Large intestine (tissue), 3 donors: ENCODE measurements around the gene NRN1. TPM values are rescaled to one million over a fixed set of nuclear protein-coding genes. Genes with fewer than 3 reads are reported as not detected.

Experiments
- DNase-seq, 2 donors: peaks; one replicate each; pipeline versions ENCODE4 v3.0.0 to v3.0.0-alpha.2; 2013
- H3K27ac ChIP-seq: one replicate; pipeline ENCODE4 v1.5.1; 2013; ENCODE audit warnings: low read length
- H3K27me3 ChIP-seq: 2 replicates; pipeline ENCODE4 v1.6.1; 2013; ENCODE audit warnings: low read length; ENCODE audit not compliant: control insufficient read depth, insufficient read depth
- H3K36me3 ChIP-seq: 2 replicates; pipeline ENCODE4 v1.6.1; 2013; ENCODE audit warnings: low read length; ENCODE audit not compliant: control insufficient read depth, insufficient read depth
- H3K4me1 ChIP-seq: one replicate; pipeline ENCODE4 v1.6.1; 2013; ENCODE audit warnings: low read length; ENCODE audit not compliant: control insufficient read depth, insufficient read depth
- H3K4me3 ChIP-seq: one replicate; pipeline ENCODE4 v1.5.1; 2013; ENCODE audit warnings: low read length
- H3K9me3 ChIP-seq: one replicate; pipeline ENCODE4 v1.6.1; 2013; ENCODE audit warnings: mild to moderate bottlenecking, low read depth, low read length, moderate library complexity; ENCODE audit not compliant: control insufficient read depth
- WGBS: methylation state at CpG from one replicate; pipeline ENCODE4 v1.1.5; 2013; ENCODE audit warnings: low lambda C conversion rate; ENCODE audit not compliant: insufficient coverage; 5-methylcytosine and 5-hydroxymethylcytosine counted together
- polyA plus RNA-seq: library from polyadenylated mRNA; unstranded; fragments of 120-200 nt; gene quantifications from one replicate; pipeline ENCODE4 v1.2.1, GENCODE V29; 2013

NRN1 gene
- polyA plus RNA-seq, 1 donor: 4.0 TPM

DNA sequence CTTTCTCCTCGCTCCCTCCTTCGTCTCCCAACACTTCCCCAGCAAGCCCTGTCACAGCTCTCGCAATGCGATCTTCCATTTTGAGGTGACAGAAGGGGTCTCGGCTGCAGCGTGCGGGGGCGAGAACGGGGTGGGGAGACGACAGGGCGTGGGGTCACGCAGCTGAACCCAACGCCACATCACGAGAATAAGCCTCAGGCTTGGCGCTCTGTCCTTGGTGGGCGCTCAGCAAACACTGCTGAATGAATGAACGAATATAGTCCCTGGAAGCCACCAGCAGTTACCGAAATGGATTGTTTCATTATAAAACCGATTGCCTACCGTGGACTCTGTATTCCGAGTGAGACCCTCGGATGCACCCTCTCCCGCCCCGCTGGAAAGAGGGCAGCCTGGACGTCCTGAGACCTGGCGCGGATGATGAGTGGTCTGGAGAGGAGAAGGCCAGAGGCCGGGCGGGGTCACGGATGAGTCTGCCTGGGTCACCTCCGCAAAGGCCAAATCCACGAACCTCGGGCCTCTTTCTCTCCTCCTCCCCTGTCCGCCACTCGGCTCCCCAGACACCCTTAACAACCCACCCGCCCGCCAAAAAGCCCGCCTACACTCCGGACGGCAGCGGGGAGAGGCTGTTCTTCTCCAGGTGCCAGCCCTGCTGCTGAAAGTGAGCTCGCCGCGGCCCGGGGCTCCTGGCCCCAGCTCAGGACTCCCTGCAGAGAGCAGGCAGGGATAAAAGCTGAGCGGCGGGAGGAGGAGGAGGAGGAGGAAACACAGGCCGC lies 3.7 kb downstream of the NRN1 start:
- peaks cover 100% of the 10 kb centered on the region for H3K27me3 ChIP-seq
- DNase-seq: peak in 1 of 2 donors; percentile 21
- 18% methylated on average over 2 of the region's 48 CpGs for WGBS
- peaks cover 33% of the 10 kb centered on the region for H3K4me1 ChIP-seq
- no peak overlapping the region for H3K4me3 ChIP-seq
- H3K36me3 ChIP-seq: no peaks in the 10 kb centered on the region
- H3K9me3 ChIP-seq: peaks cover 38% of the 10 kb centered on the region
- H3K27ac ChIP-seq: no peak overlapping the region

GRCh38 chr6:6002005-6002847 lies 4.5 kb downstream of the NRN1 start:
- H3K27me3 ChIP-seq: peaks cover 100% of the 10 kb centered on the region
- H3K4me1 ChIP-seq: peaks cover 32% of the 10 kb centered on the region
- peaks cover 37% of the 10 kb centered on the region for H3K9me3 ChIP-seq
- no peaks in the 10 kb centered on the region for H3K36me3 ChIP-seq
- WGBS: 23% methylated on average over 4 of the region's 57 CpGs
- H3K4me3 ChIP-seq: no peak overlapping the region
- peak in 1 of 2 donors; percentile 28 for DNase-seq
- no peak overlapping the region for H3K27ac ChIP-seq

- Histone ChIP-seq H3K36me3 (no peaks in the 10 kb centered on the region), H3K9me3 (peaks cover 31% of the 10 kb centered on the region), H3K4me1 (peaks cover 33% of the 10 kb centered on the region), H3K27ac (no peak overlapping the region), H3K4me3 (no peak overlapping the region), H3K27me3 (peaks cover 100% of the 10 kb centered on the region)
- no CpG with 5 or more reads among the region's 10 CpGs for WGBS
- no peak for DNase-seq
Measured at GRCh38 chr6:6001443-6001842, 5.3 kb downstream of the NRN1 start.

GRCh38 chr6:5999688-6000608 lies 6.8 kb downstream of the NRN1 start:
- 9% methylated on average over 10 of the region's 34 CpGs for WGBS
- peaks cover 38% of the 10 kb centered on the region for H3K4me1 ChIP-seq
- no peak overlapping the region for H3K4me3 ChIP-seq

GRCh38 chr6:5998711-5999687 lies 7.7 kb downstream of the NRN1 start:
- H3K27me3 ChIP-seq: peaks cover 100% of the 10 kb centered on the region
- peaks cover 30% of the 10 kb centered on the region for H3K9me3 ChIP-seq
- H3K27ac ChIP-seq: no peak overlapping the region
- H3K4me1 ChIP-seq: peaks cover 36% of the 10 kb centered on the region
- DNase-seq: peak in 1 of 2 donors; percentile 27
- no peaks in the 10 kb centered on the region for H3K36me3 ChIP-seq
- WGBS: 4% methylated on average over 3 of the region's 60 CpGs
- no peak overlapping the region for H3K4me3 ChIP-seq

More at GRCh38 chr6:5999688-6000608, 6.8 kb downstream of the NRN1 start:
- Histone ChIP-seq H3K27ac (no peak overlapping the region), H3K27me3 (peaks cover 100% of the 10 kb centered on the region), H3K9me3 (peaks cover 31% of the 10 kb centered on the region), H3K36me3 (no peaks in the 10 kb centered on the region)
- no peak for DNase-seq

DNA sequence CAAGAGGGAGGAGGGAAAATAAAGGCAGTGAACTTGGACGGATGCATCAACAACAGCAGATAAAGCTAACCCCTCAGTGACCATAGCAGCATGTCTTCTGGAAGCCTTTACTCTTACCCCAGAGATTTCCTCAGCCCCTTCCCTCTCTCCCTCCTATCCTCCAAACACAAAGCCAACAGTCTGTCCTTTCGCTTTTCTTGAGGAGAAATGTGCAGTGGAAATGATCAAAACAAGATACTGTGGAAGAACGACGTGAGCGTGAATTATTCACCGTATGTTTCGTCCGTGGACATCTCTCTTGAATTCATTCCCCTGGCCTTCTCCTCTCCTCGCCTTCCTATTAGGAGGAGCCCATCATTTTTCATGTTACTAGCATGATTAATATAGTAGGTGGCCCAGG lies 8.5 kb downstream of the NRN1 start:
- no peak overlapping the region for H3K4me3 ChIP-seq
- no peaks in the 10 kb centered on the region for H3K36me3 ChIP-seq
- H3K9me3 ChIP-seq: peaks cover 23% of the 10 kb centered on the region
- no peak overlapping the region for H3K27ac ChIP-seq
- H3K4me1 ChIP-seq: peaks cover 29% of the 10 kb centered on the region
- DNase-seq: peak in 1 of 2 donors; percentile 12
- H3K27me3 ChIP-seq: peaks cover 100% of the 10 kb centered on the region
- 20% methylated on average over 1 of the region's 9 CpGs for WGBS

GRCh38 chr6:5997420-5997987 lies 9.2 kb downstream of the NRN1 start:
- H3K4me3 ChIP-seq: no peak overlapping the region
- H3K4me1 ChIP-seq: peaks cover 26% of the 10 kb centered on the region
- no peaks in the 10 kb centered on the region for H3K36me3 ChIP-seq
- H3K27ac ChIP-seq: no peak overlapping the region
- peak in 1 of 2 donors; percentile 41 for DNase-seq
- 8% methylated on average over 5 of the region's 22 CpGs for WGBS
- peaks cover 23% of the 10 kb centered on the region for H3K9me3 ChIP-seq
- peaks cover 99% of the 10 kb centered on the region for H3K27me3 ChIP-seq

DNA sequence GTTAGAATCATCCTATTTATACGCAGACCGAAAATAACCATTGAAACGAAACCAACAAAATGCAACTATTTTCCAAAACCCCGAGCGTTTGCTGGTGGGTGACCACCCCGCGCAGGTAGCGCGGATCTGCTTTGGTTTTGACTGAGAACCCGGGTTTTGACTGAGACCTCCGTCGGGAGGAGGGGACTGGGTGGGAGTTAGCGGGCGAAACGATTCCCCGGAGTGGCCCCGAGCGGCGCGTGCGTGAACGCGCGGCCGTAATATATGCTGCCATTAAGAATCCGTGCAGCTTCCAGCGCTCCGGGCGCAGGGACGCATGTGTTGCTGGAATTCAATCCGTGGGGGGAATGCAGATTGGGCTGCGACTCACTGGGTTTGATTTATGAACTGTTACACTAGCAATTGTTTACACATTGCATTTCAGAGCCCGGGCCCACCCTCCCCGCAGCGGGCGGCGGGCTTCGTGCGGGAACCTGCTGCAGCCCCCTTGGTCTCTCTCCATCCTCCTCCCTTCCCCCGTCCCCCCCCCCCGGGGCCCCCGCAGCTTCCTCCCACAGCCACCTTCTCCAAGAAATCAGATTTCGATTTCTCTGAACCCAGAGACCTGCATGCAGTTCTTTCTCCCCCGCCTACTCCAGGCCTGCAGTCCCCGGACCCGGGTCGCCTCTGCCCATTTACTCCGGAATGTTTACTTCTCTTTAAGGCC lies 9.9 kb downstream of the NRN1 start:
- Histone ChIP-seq H3K9me3 (peaks cover 17% of the 10 kb centered on the region), H3K4me1 (peaks cover 24% of the 10 kb centered on the region), H3K4me3 (peak overlapping the region; percentile 54), H3K27ac (no peak overlapping the region), H3K36me3 (no peaks in the 10 kb centered on the region), H3K27me3 (peaks cover 99% of the 10 kb centered on the region)
- DNase-seq: peak in 1 of 2 donors; percentile 46
- no CpG with 5 or more reads among the region's 48 CpGs for WGBS
